A673 (cell line): ENCODE data around the gene VPS52. TPM values are rescaled to one million over a fixed set of nuclear protein-coding genes. Genes with fewer than 3 reads are reported as not detected.

Experiments used
- BruUV-seq: library from RNA; stranded (reverse); fragments of 400-500 nt; replicated peaks from 2 replicates; lab custom pipeline; 2021; lab: Mats Ljungman, UMichigan
- CTCF ChIA-PET: fragments of 300-600 bp; sonication (Branson Sonifier 250); formaldehyde crosslinking; loops from one replicate; lab custom pipeline; 2022; ENCODE audit warnings: antibody characterized with exemption; lab: Charles Lee
- POLR2A ChIA-PET: fragments of 300-600 bp; sonication (Branson Sonifier 250); formaldehyde crosslinking; loops from one replicate; lab custom pipeline; 2022; ENCODE audit warnings: antibody characterized with exemption; ENCODE audit not compliant: low non-redundant PET; lab: Charles Lee
- DNase-seq: peaks from one replicate; pipeline ENCODE4 v3.0.0-alpha.2; 2015; ENCODE audit warnings: low spot score
- H3K27ac ChIP-seq: fragments of 200-600 bp; sonication (generic); 2 replicates; pipeline ENCODE4 v1.5.1; 2016; ENCODE audit warnings: mixed run types, low read depth, mild to moderate bottlenecking, mixed read lengths, antibody characterized with exemption, low read length; ENCODE audit not compliant: poor library complexity, severe bottlenecking
- H3K27me3 ChIP-seq: fragments of 200-600 bp; sonication (generic); replicated peaks from 2 replicates; pipeline ENCODE4 v1.6.1; 2017; ENCODE audit warnings: mixed run types, low read depth, mild to moderate bottlenecking, mixed read lengths, antibody characterized with exemption, low read length; ENCODE audit not compliant: insufficient read depth, poor library complexity
- H3K36me3 ChIP-seq: fragments of 200-600 bp; sonication (generic); 2 replicates; pipeline ENCODE4 v1.6.1; 2016; ENCODE audit warnings: mixed run types, mild to moderate bottlenecking, mixed read lengths, antibody characterized with exemption, low read length; ENCODE audit not compliant: insufficient read depth, poor library complexity, severe bottlenecking
- H3K4me1 ChIP-seq: fragments of 200-600 bp; sonication (generic); 2 replicates; pipeline ENCODE4 v1.6.1; 2017; ENCODE audit warnings: mixed run types, mild to moderate bottlenecking, mixed read lengths, antibody characterized with exemption, low read length; ENCODE audit not compliant: insufficient read depth, poor library complexity, severe bottlenecking
- H3K4me3 ChIP-seq: fragments of 200-600 bp; sonication (generic); 2 replicates; pipeline ENCODE4 v1.5.1; 2016; ENCODE audit warnings: low read depth, mixed run types, mild to moderate bottlenecking, mixed read lengths, low read length; ENCODE audit not compliant: poor library complexity, severe bottlenecking
- H3K9me3 ChIP-seq: fragments of 200-600 bp; sonication (generic); 2 replicates; pipeline ENCODE4 v1.6.1; 2016; ENCODE audit warnings: mixed run types, low read depth, mild to moderate bottlenecking, mixed read lengths, antibody characterized with exemption, low read length; ENCODE audit not compliant: poor library complexity, severe bottlenecking
- CTCF ChIP-seq: fragments of 300-800, 200-600 bp; sonication (generic); conservative IDR thresholded peaks from 2 replicates; pipeline ENCODE4 v1.5.1; 2017; ENCODE audit warnings: low read depth, mild to moderate bottlenecking, antibody characterized with exemption, low read length, moderate library complexity, mixed read lengths
- EZH2 ChIP-seq: fragments of 200-600 bp; sonication (generic); IDR thresholded peaks from 2 replicates; pipeline ENCODE4 v1.6.1; 2017; ENCODE audit warnings: borderline replicate concordance, low read depth, mild to moderate bottlenecking, mixed read lengths, antibody characterized with exemption, low read length; ENCODE audit not compliant: poor library complexity, severe bottlenecking
- intact Hi-C: fragments of 100-400 bp; cut with micrococcal nuclease; formaldehyde crosslinking; loops from one replicate; pipeline ENCODE4 v1.10.0; 2022; ENCODE audit not compliant: unreplicated experiment
- total RNA-seq: library from RNA; stranded (reverse); gene quantifications from 2 replicates; pipeline ENCODE4 v1.2.3, GENCODE V29; 2021

The VPS52 gene
- total RNA-seq, 1 experiment from 2014 or later, result 58.2 TPM

GRCh38 chr6:33211136-33211535 lies 60.5 kb downstream of the VPS52 start:
- intact Hi-C loops, result no loop called here
- DNase-seq, result no peak
- ChIA-PET POLR2A (no interaction called here), CTCF (no interaction called here)
- peaks cover 20% of the 10 kb centered on the region for H3K4me1 ChIP-seq
- TF ChIP-seq CTCF (no peak), EZH2 (no peak)
- H3K36me3 ChIP-seq, result peaks cover 11% of the 10 kb centered on the region
- no peak overlapping the region for H3K27ac ChIP-seq
- H3K4me3 ChIP-seq, result no peak overlapping the region
- no peaks in the 10 kb centered on the region for H3K9me3 ChIP-seq
- no TSS peak for BruUV-seq
- no peaks in the 10 kb centered on the region for H3K27me3 ChIP-seq

- intact Hi-C loops, result loop anchor here (2.0 to 10.0 kb wide), 2 partner anchors 39 to 185 kb away; partner anchors contain the start of gene KIFC1
- H3K27me3 ChIP-seq, result no peaks in the 10 kb centered on the region
- DNase-seq, result no peak
- TF ChIP-seq EZH2 (no peak), CTCF (no peak)
- peaks cover 11% of the 10 kb centered on the region for H3K36me3 ChIP-seq
- no peak overlapping the region for H3K4me3 ChIP-seq
- ChIA-PET POLR2A (no interaction called here), CTCF (no interaction called here)
- no peak overlapping the region for H3K27ac ChIP-seq
- H3K4me1 ChIP-seq, result peaks cover 32% of the 10 kb centered on the region
- no peaks in the 10 kb centered on the region for H3K9me3 ChIP-seq
- no TSS peak for BruUV-seq
Observed at GRCh38 chr6:33209856-33210255, 61.8 kb downstream of the VPS52 start.

GRCh38 chr6:33208091-33208967 lies 63.3 kb downstream of the VPS52 start, which contains the start of gene RING1:
RING1 (plus strand) TSS chr6:33208500; CDS start chr6:33208823, 323 bp downstream.
- ChIA-PET CTCF (no interaction called here), POLR2A (interaction anchor here (0.9 kb wide), 1 partner anchor 236 kb away, joined by 5 read pairs; no protein-coding TSS in a partner anchor)
- peaks cover 19% of the 10 kb centered on the region for H3K36me3 ChIP-seq
- H3K27ac ChIP-seq, result peak within 1 kb of the TSS; percentile 98
- peaks cover 42% of the 10 kb centered on the region for H3K4me1 ChIP-seq
- H3K4me3 ChIP-seq, result peak within 1 kb of the TSS; percentile 96
- TF ChIP-seq CTCF, result no peak
- TF ChIP-seq EZH2, result no peak
- intact Hi-C loops, result loop anchor here (2.0 to 10.0 kb wide), 2 partner anchors 40 to 186 kb away; partner anchors contain the start of gene KIFC1
- TSS peak; percentile 94 for BruUV-seq
- DNase-seq, result peak; percentile 85
- no peaks in the 10 kb centered on the region for H3K9me3 ChIP-seq
- H3K27me3 ChIP-seq, result no peaks in the 10 kb centered on the region
